ENCODE results near the gene MYBPC3.
"Not testable (repeated sequence)": the region's sequence is repeated elsewhere in the genome, so short reads cannot be mapped to it uniquely, and the experiment has no call there.

MYBPC3 gene

GRCh38 chr11:47324520-47324919, 28.0 kb downstream of the MYBPC3 start:
- DNase-seq (ENCODE audit: low read depth in 3 of 3, low spot score in 1 of 3) = no peak

GRCh38 chr11:47318166-47318565, 34.3 kb downstream of the MYBPC3 start:
- DNase-seq (ENCODE audit: low read depth in 3 of 3, low spot score in 1 of 3) = no peak

- DNase-seq (ENCODE audit: low read depth in 3 of 3, low spot score in 1 of 3) = no peak
Observed at GRCh38 chr11:47317064-47317828, 35.3 kb downstream of the MYBPC3 start.

- DNase-seq (ENCODE audit: low read depth in 3 of 3, low spot score in 1 of 3) = not testable (repeated sequence)
Observed at GRCh38 chr11:47316501-47316900, 36.0 kb downstream of the MYBPC3 start.

GRCh38 chr11:47314992-47315391, 37.5 kb downstream of the MYBPC3 start:
- no peak for DNase-seq (ENCODE audit: low read depth in 3 of 3, low spot score in 1 of 3)

- DNase-seq (ENCODE audit: low read depth in 3 of 3, low spot score in 1 of 3) = no peak
Observed at GRCh38 chr11:47308050-47308823, 44.3 kb downstream of the MYBPC3 start.

GRCh38 chr11:47306484-47306844, 46.0 kb downstream of the MYBPC3 start:
- DNase-seq (ENCODE audit: low read depth in 3 of 3, low spot score in 1 of 3) = no peak

- no peak for DNase-seq (ENCODE audit: low read depth in 3 of 3, low spot score in 1 of 3)
Observed at GRCh38 chr11:47305734-47306483, 46.6 kb downstream of the MYBPC3 start.

- no peak for DNase-seq (ENCODE audit: low read depth in 3 of 3, low spot score in 1 of 3)
Observed at GRCh38 chr11:47302853-47303252, 49.6 kb downstream of the MYBPC3 start.

- no peak for DNase-seq (ENCODE audit: low read depth in 3 of 3, low spot score in 1 of 3)
Observed at GRCh38 chr11:47299078-47299477, 53.4 kb downstream of the MYBPC3 start.

- DNase-seq (ENCODE audit: low read depth in 3 of 3, low spot score in 1 of 3) = no peak
Observed at GRCh38 chr11:47296045-47296444, 56.5 kb downstream of the MYBPC3 start.

GRCh38 chr11:47295385-47295784, 57.1 kb downstream of the MYBPC3 start:
- DNase-seq (ENCODE audit: low read depth in 3 of 3, low spot score in 1 of 3) = no peak

- DNase-seq (ENCODE audit: low read depth in 3 of 3, low spot score in 1 of 3) = no peak
Observed at GRCh38 chr11:47289856-47290255, 62.6 kb downstream of the MYBPC3 start.

GRCh38 chr11:47288066-47288465, 64.4 kb downstream of the MYBPC3 start:
- DNase-seq (ENCODE audit: low read depth in 3 of 3, low spot score in 1 of 3) = no peak

GRCh38 chr11:47285969-47286770, 66.3 kb downstream of the MYBPC3 start:
- DNase-seq (ENCODE audit: low read depth in 3 of 3, low spot score in 1 of 3) = no peak

GRCh38 chr11:47284151-47284550, 68.4 kb downstream of the MYBPC3 start:
- DNase-seq (ENCODE audit: low read depth in 3 of 3, low spot score in 1 of 3) = no peak

GRCh38 chr11:47282462-47282861, 70.0 kb downstream of the MYBPC3 start:
- DNase-seq (ENCODE audit: low read depth in 3 of 3, low spot score in 1 of 3) = no peak
